ENCODE data around the gene ZNF740. TPM values are rescaled to one million over a fixed set of nuclear protein-coding genes. Genes with fewer than 3 reads are reported as not detected.

The ZNF740 gene
- total RNA-seq, 1 donor from 2014 or later = 19.2 TPM

DNA sequence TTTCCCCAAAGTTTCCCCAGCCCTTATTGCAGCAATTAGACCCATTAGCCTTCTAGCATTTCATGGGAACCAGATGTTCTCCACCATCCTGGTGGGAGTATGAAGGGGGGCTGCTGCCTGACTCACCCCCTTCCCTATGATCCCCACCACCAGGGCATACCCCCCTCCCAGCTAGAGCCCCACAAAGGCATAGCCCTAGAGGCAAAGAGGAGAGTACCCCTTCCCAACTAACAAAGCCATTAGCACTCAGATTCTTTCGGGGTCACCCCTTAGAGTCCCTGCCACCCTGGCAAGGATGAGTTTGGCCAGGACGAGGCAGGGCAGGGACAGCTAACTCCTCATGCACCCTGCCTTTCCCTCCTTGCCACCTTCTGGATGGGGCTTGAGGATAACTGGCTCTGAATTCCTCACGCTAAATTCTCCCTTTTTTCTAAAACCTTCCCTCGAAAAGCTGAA lies 42.3 kb downstream of the ZNF740 start:
- intact Hi-C loops (cut with DNase I) = no loop called here
- no peak for DNase-seq (ENCODE audit: low spot score)

- no peak for DNase-seq (ENCODE audit: low spot score)
- intact Hi-C loops (cut with DNase I) = no loop called here
Measured at GRCh38 chr12:53223389-53224060, 43.0 kb downstream of the ZNF740 start.

GRCh38 chr12:53224061-53224896 lies 43.8 kb downstream of the ZNF740 start:
- DNase-seq (ENCODE audit: low spot score) = no peak
- intact Hi-C loops (cut with DNase I) = no loop called here

- no peak for DNase-seq (ENCODE audit: low spot score)
- intact Hi-C loops (cut with DNase I) = no loop called here
Measured at GRCh38 chr12:53224897-53225634, 44.5 kb downstream of the ZNF740 start.

GRCh38 chr12:53225635-53226424 lies 45.3 kb downstream of the ZNF740 start:
- no peak for DNase-seq (ENCODE audit: low spot score)
- intact Hi-C loops (cut with DNase I) = no loop called here

DNA sequence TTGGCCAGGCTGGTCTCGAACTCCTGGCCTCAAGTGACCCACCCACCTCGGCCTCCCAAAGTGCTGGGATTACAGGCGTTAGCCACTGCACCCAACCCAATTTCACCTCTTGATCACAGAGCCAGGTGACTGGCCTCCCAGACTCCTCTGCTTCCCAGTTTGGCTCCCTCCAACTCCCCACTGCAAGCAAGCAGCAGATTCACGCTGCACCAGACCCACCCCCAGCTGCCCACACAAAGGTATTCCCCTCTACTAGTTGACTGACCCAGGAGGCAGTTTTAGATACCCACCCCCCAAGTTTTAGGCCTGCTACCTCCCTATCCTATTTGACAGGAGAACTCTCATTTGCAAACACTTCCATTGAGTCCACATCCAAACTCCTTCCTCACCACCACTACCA lies 46.3 kb downstream of the ZNF740 start:
- intact Hi-C loops (cut with DNase I) = no loop called here
- no peak for DNase-seq (ENCODE audit: low spot score)

DNA sequence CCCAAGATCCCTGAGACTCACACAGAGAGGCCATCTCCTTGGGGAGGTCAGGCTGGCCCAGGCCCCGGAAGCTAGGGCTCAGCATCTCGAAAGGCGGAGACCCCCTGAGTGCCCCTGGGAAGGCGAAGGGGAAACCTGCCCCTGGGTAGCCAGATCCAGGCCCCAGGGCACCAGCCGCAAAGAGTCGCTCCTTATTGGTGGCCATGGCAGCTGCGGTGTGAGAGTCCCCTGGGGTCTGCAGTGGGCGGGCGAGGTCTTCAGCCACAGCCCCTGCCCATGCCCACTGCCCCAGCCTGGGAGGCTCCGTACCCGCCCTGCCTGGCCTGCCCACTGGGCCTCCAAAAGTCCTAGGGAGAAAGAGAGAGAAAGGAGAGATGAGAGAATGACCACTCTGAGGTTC lies 46.8 kb downstream of the ZNF740 start:
- intact Hi-C loops (cut with DNase I) = no loop called here
- no peak for DNase-seq (ENCODE audit: low spot score)

- intact Hi-C loops (cut with DNase I) = no loop called here
- DNase-seq (ENCODE audit: low spot score) = no peak
Measured at GRCh38 chr12:53227836-53228235, 47.3 kb downstream of the ZNF740 start.

DNA sequence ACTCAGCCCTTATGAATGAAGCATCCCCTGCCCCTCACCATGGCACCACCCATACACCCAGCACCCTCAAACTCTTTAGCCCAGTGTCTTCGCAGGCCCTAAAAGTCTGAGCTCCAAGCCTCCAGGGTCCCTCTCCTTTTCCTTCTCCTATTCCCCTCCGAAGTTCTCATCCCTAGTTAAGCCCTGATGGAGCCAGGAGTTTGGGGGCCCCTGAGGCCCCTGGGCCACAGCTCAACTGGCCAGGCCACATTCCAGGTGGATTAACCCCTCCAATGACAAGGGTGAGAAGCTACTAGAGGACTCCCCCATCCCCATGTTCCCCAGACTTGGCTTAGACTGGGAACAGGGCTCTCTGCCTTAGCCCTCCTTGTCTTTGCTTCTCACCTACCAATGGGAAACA lies 48.9 kb downstream of the ZNF740 start:
- intact Hi-C loops (cut with DNase I) = no loop called here
- DNase-seq (ENCODE audit: low spot score) = no peak

DNA sequence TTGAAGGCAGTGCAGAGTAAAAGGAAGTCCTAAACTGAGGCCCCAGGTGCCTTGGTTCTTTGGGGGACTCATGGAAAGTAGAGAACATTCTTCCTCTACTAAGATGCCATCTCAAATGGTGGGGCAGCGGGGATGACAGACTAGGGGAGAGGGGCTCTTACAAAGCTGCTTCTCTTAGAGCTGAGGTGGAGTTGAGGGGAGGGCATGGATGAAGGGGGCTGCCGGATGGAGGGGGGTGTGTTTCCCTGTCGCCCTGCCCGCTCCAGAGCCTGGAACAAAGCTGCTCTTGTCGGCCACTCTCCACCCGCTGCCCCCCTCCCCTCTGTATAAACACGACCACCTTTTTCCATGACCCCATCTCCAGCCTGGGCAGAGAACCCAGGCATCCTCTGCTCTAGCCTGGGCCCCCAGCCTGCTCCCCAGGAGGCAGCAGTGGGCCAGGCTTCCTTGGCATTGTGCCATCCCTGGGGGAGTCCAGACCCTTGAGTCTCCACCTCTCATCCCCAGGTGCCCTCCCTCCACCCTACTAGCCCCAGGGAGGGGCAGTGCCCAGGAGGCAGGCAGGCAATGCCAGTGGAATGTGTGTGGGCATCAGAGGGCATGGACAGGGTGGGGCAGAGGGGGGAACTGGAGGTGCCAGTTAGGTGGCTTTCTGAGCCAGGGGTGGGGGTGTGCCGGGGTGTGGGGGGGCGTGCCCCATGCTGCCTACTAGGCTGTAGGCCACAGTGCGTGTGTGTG lies 49.8 kb downstream of the ZNF740 start:
- intact Hi-C loops (cut with DNase I) = no loop called here
- DNase-seq (ENCODE audit: low spot score) = no peak

GRCh38 chr12:53231671-53231920 lies 51.1 kb downstream of the ZNF740 start:
- intact Hi-C loops (cut with DNase I) = no loop called here
- DNase-seq (ENCODE audit: low spot score) = no peak

DNA sequence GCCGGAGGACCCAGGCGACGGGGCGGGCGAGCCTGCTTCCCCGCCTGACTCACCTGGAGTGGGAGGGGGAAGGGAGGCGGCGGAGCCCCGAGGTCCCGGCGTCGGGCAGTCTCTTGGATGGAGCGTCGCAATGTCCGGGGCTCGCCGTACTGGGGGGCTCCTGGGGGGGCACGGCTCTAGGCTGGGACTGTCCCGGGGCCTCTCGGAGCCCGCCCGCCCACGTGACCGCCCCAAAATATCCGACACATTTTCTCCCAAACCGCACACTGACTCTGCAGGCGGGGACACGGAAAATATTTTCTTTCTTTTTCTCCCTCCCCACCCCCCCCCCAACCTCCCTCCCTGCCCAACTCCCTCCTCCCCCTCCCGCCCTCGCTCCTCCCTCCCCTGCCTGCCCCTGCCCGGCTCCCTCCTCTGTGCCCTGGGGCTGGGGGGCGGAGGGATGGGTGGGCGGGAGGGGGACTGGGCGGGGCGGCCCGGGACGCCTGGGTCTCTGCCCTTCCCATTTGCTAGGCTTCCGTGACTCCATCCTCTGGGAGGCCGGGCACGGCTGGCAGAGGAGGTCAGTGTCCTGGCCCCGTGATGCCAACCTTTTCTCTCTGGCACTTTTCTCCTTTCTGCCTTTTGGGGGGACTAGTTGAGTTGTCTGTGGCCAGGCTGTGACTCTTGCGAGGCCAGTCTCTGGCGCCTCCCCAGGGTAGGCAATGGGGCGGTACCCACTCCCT lies 51.6 kb downstream of the ZNF740 start, which contains the start of gene RARG:
RARG (minus strand) TSS at position 289 of the 725 bp plus-strand sequence. CDS start 4,664 bp downstream, outside the sequence.
- no peak for DNase-seq (ENCODE audit: low spot score)
- intact Hi-C loops (cut with DNase I) = no loop called here

GRCh38 chr12:53232646-53233461 lies 52.3 kb downstream of the ZNF740 start:
- intact Hi-C loops (cut with DNase I) = no loop called here
- no peak for DNase-seq (ENCODE audit: low spot score)

GRCh38 chr12:53233671-53234121 lies 53.2 kb downstream of the ZNF740 start:
- intact Hi-C loops (cut with DNase I) = no loop called here
- no peak for DNase-seq (ENCODE audit: low spot score)

- no peak for DNase-seq (ENCODE audit: low spot score)
- intact Hi-C loops (cut with DNase I) = no loop called here
Measured at GRCh38 chr12:53234271-53234914, 53.9 kb downstream of the ZNF740 start.

DNA sequence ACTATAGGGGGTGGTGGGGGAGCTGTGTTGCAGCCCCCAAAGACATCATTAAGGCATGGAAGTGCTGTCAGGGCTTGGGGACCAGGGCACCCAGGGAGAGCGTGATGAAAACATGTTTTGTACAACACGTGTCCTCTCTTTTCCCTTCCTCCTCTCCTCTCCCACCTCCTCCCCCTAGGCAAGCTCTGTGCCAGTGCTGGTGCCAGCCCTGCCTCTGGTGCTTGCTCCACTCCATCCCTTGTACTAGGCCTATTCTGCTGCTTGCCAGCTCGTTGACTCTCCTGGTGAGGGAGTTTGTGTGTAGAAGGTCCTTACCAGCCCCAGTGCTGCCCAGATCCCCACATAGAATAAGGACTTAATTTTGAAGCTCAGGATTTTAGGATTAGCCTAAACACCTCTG lies 54.6 kb downstream of the ZNF740 start:
- intact Hi-C loops (cut with DNase I) = no loop called here
- DNase-seq (ENCODE audit: low spot score) = no peak

Measured in cardiac septum (tissue), 1 donor.